GM19468 (cell line): ENCODE data around the gene AP3D1.
"Not testable (repeated sequence)": the region's sequence is repeated elsewhere in the genome, so short reads cannot be mapped to it uniquely, and the experiment has no call there.

Experiments used
- ATAC-seq: cut with Tn5 transposase; IDR thresholded peaks from one replicate; pipeline ENCODE4 v1.9.1; 2021; ENCODE audit warnings: mild to moderate bottlenecking, moderate library complexity, moderate number of reproducible peaks; ENCODE audit not compliant: unreplicated experiment; ENCODE audit errors: extremely low read depth

The AP3D1 gene

DNA sequence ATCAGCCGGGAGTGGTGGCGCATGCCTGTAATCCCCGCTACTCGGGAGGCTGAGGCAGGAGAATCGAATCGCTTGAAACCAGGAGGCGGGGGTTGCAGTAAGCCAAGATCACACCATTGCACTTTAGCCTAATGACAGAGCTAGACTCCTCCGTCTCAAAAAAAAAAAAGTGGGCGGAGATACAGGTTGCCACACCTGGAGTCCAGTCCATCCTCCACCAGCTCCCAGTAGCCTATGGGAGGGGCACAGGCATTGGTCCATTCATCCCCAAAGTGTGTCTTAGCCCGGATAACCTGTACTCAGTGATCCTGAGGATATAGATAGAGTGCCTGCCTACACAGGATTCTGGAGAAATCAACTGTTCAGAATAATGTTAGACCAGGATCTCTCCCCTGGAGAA lies 9.0 kb upstream of the AP3D1 start:
- ATAC-seq = no peak

DNA sequence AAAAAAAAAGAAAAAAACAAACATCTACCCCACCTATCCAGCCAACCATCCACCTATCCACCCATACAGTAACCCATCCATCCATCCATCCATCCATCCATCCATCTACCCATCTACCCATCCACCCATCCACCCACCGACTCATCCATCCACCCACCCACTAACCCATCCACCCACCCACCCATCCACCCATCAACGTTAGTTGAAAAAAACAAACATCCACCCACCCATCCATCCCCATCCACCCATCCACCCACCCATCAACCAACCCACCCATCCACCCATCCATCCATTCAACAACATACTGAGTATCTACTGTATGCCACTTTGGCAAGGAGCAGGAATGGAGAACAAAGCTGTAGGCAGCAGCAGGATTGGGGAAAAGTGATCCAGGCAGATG lies 6.1 kb upstream of the AP3D1 start:
- no peak for ATAC-seq

DNA sequence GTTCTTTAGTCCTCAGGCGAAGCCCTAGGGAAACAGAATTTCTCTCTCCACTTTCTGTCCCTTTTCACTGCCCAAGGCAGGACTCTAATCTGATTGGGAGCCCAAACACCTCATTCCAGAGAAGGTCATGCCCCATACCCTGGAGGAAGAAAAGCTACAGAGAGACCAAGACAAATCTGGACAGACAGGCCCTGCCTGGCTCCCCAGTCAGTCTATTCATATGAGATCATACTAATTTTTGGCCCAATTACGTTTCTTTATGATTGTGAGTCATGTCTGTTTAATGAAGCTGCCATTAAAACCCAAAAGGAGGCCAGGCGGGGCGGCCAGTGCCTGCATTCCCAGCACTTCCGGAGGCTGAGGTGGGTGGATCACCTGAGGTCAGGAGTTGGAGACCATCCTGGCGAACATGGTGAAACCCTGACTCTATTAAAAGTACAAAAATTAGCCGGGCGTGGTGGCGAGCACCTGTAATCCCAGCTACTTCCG lies 3.3 kb upstream of the AP3D1 start:
- no peak for ATAC-seq

DNA sequence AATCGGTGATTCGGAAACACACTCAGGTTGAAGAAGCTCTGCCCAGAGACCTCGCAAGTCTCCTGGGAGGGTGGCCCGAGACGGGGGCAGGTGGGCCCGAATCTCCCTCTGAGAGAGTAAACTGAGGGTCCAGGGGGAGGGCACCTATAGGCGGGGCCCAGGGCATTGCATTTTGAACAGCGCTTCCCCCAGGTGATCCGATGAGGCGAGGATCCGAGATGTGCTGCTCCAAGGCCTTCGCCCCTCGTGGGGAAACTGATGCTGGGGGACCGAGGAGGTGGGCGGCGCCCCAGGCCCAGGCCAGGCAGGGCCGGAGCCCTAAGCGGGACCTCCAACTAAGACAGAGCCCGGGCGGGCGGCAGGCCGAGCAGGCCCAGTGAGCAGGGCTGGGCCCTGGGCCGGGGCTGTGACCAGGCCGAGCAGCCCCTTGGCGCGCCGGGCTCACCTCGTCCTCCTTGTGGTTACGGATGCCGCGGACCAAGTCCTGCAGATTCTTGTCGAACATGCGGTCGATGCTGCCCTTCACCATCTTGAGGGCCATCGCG lies 500 bp downstream of the AP3D1 start:
- ATAC-seq = no peak

DNA sequence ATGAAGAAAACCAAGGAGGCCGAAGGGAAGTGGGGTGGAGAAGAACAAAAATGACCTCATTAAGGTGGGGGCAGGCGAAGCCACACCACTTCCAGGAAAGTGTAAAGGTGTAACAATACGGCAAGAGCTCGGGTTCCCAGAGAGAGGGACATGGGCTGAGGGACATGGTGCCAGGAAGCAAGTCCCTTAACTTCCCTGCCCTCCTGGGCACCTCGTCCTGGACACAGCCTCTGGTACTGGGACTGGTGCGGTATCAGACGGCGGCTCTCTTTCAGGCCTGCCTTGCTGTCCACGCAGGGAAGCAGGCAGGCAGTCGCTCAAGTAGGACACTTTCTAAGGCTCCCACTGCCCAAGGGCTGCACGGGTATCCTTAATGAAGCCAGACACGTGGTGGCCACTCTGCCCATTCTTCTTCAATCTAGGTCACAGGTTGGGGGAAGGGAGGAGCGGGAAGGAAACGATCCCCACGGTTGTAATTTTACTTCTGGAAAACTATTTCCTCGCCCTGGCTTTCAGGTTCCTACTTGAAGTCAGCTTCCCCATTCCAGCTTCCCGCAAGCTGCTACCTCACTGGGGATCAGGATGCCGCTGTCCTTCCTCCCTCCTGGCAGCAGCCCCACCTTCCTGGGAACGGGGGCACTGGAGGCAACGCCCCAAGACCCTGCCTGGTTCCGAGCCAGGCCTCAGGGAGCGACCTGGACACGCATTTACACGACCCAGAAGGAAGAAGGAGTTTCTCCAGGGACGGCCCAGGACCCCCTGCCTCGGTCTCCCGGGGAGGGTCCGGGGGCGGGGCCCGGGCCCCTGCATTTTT lies 1.2 kb downstream of the AP3D1 start:
- ATAC-seq = no peak

DNA sequence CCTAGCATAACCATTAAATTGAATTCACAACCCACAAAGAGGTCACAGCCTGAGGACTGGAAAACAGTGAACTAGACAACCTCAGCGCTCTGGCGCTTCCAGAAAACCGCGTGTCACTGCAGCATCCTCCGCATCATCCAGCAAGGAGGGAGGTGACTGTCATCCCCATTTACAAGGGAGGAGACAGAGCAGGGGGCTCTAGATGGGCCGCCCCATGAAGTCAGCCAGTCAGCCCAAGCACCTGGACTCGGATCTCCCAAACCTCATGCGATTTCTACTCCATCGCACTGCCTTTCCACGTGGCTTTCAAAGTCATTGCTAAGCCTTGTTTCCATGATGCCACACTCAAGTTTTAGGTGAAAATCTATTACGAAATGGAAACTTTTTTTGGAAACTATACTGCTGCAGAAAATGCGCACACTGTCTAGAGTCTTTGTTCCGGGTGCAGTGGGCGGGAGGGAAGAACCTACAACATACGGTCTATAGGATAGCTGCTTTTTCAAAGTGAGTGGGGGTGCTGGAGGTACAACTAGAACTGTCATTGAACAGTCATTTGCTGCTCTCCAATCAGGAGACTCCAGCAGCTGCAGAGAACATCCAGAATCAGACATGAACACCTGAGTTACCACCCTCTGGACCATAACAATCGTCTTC lies 2.8 kb downstream of the AP3D1 start:
- ATAC-seq = no peak

DNA sequence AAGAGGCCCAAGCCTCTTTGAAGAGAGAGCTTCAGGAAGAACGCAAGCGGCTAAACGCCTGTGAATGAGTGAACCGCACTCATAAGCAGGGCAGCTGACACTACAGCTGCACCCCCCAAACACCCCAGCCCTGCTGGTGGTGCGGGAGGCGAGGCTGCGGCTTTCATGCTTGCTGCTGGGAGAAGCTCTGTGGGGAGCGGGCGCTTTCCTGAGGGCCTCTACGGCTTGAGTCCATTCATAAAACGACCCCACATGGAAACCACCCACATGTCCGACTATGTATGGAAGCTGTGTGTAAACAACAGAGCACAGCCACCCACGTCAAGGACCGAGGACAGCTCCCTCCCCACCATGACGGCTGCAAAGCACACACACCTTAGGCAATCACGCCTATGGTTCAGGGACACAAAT lies 5.5 kb downstream of the AP3D1 start:
- ATAC-seq = no peak

DNA sequence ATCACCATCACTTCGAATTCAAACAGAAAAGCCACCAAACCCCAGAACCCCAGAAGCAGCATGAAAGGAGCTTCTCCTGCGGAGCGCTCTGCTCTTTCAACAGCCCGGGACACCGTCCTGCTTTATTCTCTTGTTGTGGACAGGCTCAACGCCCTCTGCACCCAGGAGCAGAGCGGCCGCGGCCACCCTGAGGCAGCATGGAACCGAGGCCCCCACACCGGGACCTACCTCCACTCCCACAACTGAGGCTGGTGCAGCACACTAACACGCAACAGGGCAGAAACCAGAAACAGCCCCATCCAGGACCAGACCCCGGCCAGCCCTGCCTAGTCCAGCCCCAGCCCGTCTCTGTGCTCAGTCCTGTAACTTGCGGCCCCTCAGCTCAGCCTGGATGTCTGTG lies 7.2 kb downstream of the AP3D1 start:
- ATAC-seq = no peak

DNA sequence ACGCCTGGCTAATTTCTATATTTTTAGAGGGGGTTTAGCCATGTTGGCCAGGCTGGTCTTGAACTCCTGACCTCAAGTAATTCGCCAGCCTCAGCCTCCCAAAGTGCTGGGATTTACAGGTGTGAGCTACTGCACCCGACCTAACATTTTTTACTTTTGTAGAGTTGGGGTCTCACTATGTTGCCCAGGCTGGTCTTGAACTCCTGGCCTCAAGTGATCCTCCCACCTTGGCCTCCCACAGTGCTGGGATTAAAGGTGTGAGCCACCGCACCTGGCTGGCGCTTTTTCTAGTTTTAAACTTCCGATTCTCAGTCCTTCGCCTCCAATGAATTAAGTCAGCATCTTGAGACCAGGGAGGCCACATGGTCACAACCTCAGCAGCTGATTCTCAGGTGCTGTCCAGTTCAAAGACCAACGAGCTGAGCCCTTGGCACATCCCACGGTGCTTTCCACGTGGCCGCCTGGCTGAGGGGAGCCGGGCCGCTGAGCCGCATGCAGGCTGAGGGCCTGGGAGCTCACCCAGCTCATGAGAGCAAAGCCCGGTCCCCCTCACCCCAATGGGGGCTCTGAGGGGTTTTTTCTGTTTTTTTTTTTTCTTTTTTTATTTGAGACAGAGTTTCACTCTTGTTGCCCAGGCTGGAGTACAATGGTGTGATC lies 9.1 kb downstream of the AP3D1 start:
- ATAC-seq = no peak

DNA sequence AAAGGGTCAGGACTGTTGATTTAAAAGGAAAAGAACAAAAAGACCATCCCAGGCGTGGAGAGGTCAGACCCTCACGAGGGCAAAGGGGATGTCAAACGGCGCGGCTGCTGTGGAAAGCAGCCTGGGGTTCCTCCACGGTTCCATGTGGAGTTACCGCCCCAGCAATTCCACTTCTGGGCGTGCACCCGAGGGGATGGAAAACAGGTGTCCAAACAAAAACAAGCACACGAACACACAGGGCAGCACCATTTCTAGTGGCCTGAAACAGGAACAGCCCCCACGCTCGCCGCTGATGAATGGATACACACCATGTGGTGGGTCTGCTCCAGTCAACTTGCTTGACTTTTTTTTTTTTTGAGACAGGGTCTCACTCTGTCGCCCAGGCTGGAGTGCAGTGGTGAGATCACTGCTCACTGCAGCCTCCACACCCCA lies 11.2 kb downstream of the AP3D1 start:
- ATAC-seq = no peak

DNA sequence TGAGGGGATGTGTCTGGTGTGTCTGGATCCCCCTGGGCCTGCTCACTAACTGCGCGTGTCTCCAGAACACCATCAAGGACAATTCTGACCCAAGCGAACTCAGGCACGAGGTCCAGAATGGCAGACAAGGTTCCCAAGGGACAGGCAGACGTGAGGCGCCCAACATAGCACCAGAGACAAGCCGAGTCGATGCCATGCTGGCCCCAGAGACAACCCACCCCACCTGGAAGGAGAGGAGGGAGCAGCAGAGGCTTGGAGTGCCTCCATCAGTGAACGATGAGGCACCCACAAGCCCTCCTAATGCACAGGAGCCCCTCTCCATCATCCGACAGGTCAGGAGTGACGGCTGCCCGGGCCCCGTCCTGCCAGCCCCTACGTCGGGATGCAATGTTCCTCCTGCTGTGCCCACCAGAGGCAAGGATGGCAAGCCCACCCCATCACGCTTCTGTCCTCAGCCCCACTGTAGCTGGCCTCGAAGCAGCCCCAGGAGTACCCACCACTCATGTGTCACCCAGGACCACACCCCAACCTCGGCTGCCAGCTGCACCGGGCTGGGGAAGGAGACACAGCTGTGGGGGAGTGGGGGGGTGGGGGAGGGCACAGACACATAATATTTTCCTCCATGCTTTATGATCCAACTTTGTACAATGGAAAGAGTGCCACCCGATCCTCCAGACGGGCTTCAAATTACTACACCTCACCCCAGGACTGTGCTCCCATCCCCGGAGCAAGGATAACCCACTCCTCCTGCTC lies 11.8 kb downstream of the AP3D1 start:
- ATAC-seq = no peak

DNA sequence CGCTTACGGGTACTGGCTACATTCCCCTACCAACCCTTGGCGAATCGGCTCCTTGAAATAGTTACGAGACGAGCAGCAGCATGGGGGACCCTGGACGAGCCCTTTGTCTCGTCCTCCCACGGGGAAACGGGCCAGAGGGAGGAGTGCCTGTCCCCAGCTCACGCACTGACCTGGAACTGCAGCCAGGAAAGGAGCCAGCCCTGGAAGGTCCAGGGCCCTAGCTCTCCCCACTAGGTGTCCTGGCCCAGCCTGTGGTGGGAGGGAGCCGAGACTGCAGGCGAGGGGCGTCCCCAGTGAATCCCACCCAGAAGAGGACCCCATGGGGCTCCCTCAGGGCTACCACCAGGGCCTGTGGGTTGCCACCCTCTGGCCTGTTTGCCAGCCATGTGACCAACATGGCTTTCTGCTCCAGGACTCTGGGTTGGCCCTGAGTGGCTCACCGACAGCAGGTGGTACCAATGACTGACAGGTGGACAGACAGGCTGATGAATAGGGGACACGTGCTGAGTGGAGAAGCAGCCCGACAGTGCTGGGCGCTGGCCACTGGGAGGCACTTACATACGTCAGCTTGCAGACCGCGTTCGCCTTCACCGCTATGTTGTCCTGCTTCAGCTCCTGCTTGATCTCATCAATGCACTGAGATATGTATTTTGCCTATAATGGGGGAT lies 13.2 kb downstream of the AP3D1 start:
- ATAC-seq = no peak

DNA sequence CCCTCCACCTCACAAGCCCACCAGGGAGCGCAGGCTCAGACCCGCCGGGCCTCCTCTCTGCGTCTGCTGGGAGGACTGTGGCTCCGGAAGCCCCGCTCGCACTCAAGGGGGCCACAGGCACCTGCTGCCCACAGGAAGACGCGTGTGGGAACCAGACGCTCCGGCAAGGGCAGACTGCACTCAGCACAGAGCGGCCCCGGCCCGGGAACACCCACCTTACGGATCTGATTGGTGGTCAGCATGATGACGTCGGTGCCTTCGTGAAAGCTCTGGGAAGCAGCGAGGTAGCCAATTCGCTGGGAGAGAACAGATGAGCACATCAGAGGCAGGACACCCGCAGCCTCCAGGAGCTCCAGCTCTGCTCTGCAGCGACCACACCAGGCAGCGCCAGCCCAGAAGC lies 14.6 kb downstream of the AP3D1 start:
- no peak for ATAC-seq

DNA sequence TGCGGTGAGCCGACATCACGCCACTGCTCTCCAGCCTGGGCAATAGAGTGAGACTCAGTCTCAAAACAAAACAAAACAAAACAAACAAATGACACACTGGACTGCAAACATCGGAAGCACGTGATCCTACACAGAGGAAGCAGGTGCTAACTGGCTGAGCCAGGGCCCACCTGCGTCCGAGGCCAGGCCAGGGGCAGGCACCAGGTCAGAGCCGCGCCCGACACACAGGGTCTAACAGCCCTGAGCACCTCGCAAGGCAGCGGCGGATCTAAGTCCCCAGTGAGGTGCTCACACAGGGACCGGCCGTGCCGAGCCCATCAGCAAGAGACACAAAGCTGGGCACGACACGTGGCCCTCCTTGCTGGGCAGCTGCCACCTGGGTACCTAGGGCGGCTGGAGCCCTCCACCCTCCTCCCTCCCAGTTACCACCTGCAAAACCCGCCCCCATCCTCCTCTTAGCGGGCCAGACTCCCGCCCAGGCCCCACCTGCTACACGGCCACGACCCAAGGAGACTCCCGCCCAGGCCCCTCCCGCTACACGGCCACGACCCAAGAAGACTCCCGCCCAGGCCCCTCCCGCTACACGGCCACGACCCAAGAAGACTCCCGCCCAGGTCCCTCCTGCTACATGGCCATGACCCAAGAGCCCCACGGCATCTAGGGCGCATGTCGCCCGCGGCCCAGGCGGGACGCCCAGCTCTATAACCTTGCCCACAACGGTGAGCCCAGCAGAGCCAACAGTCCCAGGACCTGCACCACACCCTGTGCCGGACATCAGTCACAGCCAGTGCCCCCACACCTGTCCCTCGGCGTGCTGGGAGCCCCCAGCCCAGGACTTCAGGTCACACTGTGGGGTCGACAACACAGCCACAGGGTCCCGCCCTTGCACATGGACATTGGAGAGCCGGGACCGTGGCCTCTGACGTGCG lies 15.6 kb downstream of the AP3D1 start:
- no peak for ATAC-seq

DNA sequence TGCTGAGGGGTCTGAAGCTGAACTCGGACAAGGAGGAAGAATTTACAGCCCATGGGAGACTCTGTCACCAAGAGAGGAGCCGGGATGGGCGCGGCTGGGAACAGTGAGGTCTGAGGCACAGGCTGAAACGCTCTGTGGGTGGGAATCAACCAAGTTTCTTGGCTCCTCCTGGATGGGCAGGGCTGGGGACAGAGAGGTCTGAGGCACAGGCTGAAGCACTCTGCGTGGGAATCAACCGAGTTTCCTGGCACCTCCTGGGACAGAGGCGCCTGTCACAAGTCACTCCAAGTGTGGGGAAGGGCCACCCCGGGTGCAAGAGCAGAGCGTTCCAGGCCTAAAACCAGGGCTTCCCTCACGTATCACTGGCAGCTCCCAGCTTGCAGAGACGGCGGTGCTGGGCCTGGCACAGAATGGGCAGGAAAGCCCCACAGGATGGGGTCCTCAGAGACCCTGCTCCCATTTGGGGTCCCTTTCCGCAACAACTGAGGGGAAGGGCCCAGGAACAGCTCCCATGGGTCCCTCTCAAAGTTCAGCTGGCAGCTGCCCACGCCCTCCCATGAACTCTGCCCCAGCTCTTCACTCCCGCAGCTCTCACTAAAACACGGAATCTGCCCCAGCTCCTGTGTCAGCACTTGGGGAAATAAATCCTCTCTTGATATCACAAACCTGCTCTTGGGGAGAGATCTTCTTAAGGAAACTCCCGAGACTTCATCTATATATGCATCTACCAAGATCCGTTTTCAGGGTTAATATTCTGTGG lies 18.5 kb downstream of the AP3D1 start:
- ATAC-seq = no peak

DNA sequence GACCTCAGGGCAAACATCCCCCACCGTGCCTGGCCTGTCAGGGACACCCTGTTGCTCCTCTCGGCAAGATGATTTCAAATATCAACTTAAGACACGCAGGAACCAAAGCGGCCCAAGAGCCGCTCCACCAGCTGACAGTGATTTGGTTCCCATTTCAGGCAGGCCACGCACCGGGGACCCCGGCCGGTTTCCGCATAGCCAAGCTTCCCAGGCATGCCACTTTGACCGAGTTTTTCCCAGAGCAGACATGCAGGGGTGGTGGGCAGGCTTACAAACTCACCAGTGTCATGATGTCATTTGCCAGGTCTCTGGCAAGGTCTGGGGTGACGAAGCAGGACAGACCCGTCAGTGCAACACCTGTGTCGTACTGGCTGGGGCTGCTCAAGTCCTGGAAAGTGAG lies 19.2 kb downstream of the AP3D1 start:
- no peak for ATAC-seq

DNA sequence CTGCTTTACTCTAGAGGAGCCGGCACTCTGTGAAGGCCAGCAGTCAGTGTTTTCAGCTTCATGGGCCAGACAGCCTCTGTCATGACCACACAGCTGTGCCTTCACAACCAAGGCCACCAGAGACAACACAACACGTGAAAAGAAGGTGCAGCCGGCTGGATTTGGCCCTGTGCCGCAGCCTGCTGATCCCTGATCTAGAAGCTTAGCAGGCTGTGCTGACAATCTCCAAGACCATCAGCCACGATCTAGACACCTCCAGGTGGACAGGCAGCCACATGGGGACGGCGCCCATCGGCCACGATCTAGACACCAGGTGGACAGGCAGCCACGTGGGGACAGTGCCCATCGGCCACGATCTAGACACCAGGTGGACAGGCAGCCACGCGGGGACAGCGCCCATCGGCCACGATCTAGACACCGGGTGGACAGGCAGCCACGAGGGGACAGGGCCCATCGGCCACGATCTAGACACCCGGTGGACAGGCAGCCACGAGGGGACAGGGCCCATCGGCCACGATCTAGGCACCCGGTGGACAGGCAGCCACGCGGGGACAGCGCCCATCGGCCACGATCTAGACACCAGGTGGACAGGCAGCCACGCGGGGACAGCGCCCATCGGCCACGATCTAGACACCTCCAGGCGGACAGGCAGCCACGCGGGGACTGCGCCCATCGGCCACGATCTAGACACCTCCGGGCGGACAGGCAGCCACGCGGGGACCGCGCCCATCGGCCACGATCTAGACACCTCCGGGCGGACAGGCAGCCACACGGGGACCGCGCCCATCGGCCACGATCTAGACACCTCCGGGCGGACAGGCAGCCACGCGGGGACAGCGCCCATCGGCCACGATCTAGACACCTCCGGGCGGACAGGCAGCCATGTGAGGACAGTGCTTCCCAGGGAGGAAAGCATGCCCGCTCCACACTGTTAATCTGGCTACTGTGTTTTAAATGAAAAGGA lies 20.1 kb downstream of the AP3D1 start:
- ATAC-seq = not testable (repeated sequence)
